Upper lobe of left lung (tissue), 4 donors: ENCODE data around the gene MYO18A.

ENCODE experiments used
- CTCF ChIP-seq, 6 experiments: fragments of 450-650 bp in 4 of 6; fragments of 200-600 bp in 2 of 6; sonication (generic) in 2 of 6; IDR thresholded peaks; one replicate each; pipeline ENCODE4 v1.5.1; 2016 to 2019; ENCODE audit warnings: antibody characterized with exemption in 6 of 6
- POLR2A ChIP-seq, 4 donors: fragments of 450-650 bp; IDR thresholded peaks; one replicate each; pipeline ENCODE4 v1.5.1; 2016 to 2017; ENCODE audit warnings: antibody characterized with exemption in 4 of 4, mild to moderate bottlenecking in 2 of 4

DNA sequence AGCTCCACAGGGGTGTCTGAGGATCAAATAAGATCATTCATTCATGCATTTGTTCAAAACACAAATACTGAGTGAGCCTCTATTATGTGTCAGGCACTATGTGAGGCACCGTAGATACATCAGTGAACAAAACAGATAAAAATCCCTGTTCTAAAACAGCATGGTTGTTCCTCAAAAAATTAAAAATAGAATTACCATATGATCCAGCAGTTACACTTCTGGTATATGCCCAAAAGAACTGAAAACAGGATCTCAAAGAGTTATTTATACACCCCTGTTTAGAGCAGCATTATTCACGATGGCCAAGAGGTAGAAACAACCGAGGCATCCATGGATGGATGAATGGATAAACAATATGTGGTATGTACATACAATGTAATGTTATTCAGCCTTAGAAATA, 121.8 kb downstream of the MYO18A start:
- TF ChIP-seq POLR2A (IDR thresholded peaks at IDR 0.05) (no peak), CTCF (IDR thresholded peaks at IDR 0.05) (no peak)
